Ishikawa (cell line): ENCODE data around the gene CCK.

Source experiments
- CEBPB ChIP-seq: IDR thresholded peaks from 2 replicates; pipeline ENCODE4 v1.6.1; 2012
- CREB1 ChIP-seq: IDR thresholded peaks from 2 replicates; pipeline ENCODE4 v1.6.1; 2012; ENCODE audit warnings: low read depth
- EGR1 ChIP-seq: IDR thresholded peaks from 2 replicates; pipeline ENCODE4 v1.6.1; 2012
- EP300 ChIP-seq: IDR thresholded peaks from 2 replicates; pipeline ENCODE4 v1.6.1; 2012; ENCODE audit warnings: borderline replicate concordance
- RAD21 ChIP-seq: IDR thresholded peaks from 2 replicates; pipeline ENCODE4 v1.6.1; 2012; ENCODE audit warnings: low read depth
- TCF12 ChIP-seq: IDR thresholded peaks from 2 replicates; pipeline ENCODE4 v1.6.1; 2012; ENCODE audit warnings: low read depth
- YY1 ChIP-seq: IDR thresholded peaks from 2 replicates; pipeline ENCODE4 v1.6.1; 2012; ENCODE audit warnings: low read depth
- TF ChIP-seq, protein P1 (sequence below): IDR thresholded peaks from 2 replicates; pipeline ENCODE4 v1.6.1; 2012; ENCODE audit warnings: low read depth, mild to moderate bottlenecking
- TF ChIP-seq, protein P2 (sequence below): IDR thresholded peaks from 2 replicates; pipeline ENCODE4 v1.6.1; 2012

DNA sequence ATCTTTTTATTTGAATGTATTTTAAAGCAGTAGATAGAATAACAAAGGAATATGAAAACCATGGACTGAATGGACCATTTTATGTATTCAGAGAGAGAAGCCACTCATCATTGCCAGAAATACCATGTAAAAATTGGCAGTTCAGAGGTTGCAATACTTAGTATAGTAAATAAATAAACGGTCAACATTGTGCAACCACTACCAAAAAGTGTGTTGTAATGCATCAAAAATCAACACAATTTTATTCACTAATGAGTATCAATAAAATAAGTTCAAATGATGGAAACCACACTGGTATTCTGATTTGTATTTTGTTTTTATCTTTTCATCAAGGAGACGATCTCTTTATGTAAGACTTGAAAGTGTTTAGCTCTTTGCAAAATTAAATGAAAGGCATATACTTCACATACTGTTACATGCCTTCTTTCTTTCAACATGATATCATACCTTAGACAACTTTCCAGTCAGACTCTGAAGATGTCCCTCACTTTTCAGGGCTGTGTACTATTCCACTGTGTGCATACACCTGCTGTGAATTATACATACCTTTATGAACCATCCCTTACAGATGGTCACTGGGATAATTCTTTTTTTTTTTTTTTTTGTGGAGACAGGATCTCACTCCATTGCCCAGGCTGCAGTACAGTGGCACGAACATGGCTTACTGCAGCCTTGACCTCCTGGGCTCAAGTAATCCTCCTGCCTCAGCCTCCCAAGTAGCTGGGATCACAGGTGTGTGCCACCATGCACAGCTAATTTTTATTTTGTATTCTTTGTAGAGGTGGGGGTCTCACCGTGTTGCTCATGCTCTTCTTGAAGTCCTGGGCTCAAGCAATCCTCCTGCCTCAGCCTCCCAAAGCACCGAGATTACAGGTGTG lies 40.3 kb downstream of the CCK start:
- TF ChIP-seq, protein P1, sequence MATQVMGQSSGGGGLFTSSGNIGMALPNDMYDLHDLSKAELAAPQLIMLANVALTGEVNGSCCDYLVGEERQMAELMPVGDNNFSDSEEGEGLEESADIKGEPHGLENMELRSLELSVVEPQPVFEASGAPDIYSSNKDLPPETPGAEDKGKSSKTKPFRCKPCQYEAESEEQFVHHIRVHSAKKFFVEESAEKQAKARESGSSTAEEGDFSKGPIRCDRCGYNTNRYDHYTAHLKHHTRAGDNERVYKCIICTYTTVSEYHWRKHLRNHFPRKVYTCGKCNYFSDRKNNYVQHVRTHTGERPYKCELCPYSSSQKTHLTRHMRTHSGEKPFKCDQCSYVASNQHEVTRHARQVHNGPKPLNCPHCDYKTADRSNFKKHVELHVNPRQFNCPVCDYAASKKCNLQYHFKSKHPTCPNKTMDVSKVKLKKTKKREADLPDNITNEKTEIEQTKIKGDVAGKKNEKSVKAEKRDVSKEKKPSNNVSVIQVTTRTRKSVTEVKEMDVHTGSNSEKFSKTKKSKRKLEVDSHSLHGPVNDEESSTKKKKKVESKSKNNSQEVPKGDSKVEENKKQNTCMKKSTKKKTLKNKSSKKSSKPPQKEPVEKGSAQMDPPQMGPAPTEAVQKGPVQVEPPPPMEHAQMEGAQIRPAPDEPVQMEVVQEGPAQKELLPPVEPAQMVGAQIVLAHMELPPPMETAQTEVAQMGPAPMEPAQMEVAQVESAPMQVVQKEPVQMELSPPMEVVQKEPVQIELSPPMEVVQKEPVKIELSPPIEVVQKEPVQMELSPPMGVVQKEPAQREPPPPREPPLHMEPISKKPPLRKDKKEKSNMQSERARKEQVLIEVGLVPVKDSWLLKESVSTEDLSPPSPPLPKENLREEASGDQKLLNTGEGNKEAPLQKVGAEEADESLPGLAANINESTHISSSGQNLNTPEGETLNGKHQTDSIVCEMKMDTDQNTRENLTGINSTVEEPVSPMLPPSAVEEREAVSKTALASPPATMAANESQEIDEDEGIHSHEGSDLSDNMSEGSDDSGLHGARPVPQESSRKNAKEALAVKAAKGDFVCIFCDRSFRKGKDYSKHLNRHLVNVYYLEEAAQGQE: no peak
- TF ChIP-seq EP300 (no peak), CREB1 (no peak), RAD21 (no peak), TCF12 (no peak), EGR1 (no peak), CEBPB (no peak), YY1 (no peak)
- TF ChIP-seq, protein P2, sequence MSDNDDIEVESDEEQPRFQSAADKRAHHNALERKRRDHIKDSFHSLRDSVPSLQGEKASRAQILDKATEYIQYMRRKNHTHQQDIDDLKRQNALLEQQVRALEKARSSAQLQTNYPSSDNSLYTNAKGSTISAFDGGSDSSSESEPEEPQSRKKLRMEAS: no peak
